Hematopoietic multipotent progenitor cell treated with erythropoietin and hydrocortisone succinate and interleukin-3 and kit ligand, for 15 days (in vitro differentiated cells): Measurements from ENCODE around the gene SMAP2.
A peak's percentile ranks its signal among the peaks of the same experiment; 100 is the strongest.
"Not testable (repeated sequence)": the region's sequence is repeated elsewhere in the genome, so short reads cannot be mapped to it uniquely, and the experiment has no call there.

Experiments
- DNase-seq: peaks from one replicate; pipeline ENCODE4 v3.0.0-alpha.2; 2015; ENCODE audit warnings: low spot score

The SMAP2 gene

DNA sequence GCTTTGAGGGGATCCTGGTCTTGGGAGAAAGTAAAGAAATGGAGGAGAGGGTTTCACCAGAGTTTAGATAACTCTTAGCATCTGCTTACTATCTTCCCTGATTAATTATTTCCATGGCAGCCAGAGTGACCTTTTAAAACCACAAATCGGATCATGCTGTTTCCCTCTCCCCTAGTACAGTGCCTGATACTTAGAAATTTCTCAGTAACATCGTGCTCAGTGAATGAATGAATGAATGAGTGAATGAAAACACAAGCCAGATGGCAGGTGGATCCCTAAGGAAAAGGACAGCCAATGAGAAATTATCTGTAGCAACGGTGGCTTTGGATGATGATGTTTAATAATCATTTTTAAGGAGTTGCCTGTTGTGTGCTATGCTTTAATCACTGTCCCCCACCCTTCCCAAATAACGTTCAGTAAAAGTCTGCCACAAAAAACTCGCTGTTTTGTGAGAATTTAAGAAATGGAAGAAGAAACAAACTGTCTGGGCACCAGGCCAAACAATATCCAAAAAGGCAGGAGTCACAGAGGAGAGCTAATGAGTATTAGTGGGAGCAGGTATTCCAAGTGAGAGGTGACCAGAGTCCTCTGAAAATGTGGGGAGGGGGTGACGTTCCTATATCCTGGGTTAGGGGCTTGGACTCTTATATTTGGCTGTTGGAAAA is 737 bp upstream of the SMAP2 start:
- no peak for DNase-seq

DNA sequence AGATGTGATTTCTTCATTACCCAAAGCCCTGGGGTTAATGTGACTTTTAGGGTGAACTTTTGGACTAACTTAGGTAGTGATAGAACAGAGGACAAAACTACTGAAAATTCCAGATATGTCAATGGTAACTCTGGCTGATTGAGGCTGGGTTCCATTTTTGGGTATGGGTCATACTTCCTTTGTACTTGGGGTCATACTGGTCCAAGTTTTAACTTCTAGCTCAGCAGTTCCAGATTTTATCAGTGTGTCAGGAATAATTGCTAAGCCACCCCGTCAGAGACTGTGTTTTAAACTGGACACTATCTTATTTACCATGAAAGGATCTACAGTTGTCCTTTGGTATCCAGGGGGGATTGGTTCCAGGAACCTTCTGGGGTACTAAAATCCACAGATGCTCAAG is 4.0 kb downstream of the SMAP2 start:
- no peak for DNase-seq

DNA sequence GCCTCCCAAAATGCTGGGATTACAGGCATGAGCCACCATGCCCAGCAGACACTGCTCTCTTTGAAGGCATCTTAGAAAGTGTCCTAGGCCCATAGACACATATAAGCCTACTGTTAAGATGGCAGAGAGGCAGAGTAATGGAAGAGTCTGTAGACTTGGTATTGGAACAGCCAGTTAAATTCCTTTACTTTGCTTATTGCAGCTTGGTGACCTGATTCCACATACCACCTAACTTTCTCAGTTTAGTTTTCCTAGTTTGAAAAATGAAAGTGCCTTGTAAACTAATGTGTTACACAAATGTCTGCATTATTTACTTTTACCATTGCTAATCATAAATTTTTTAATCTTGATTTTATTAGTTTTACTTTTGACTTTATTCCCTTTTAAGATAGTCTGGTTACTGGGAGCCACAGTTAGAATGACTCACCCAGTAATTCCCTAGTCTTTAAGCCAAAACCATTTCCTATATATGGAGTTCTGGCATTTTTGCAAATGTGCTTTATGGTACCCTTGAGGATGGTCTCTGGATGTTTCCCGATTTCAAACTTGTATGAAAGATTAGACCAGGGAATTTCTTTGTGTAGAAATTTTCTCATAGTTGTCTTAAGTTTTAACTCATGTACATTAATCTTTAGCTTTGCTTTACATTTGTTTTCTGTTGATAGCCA is 6.4 kb downstream of the SMAP2 start:
- DNase-seq: no peak

DNA sequence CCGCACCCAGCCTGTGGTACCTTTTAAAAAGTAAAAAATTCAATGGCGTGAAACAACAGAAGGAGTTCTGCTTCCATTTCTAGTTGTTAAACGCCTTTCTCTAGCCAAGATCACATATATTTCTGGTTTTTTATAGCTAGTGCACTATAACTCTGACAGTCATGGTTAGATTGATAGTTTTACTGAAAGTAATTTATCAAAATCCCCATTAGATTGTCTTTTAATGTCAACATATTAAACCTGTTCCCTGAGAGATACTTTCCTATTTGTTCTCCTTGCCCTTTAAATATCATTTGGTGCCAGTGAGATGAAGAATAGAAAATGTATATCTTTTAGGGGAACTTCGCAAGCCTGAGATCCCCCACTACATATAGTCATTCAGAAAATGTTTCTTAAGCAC is 7.3 kb downstream of the SMAP2 start:
- no peak for DNase-seq

DNA sequence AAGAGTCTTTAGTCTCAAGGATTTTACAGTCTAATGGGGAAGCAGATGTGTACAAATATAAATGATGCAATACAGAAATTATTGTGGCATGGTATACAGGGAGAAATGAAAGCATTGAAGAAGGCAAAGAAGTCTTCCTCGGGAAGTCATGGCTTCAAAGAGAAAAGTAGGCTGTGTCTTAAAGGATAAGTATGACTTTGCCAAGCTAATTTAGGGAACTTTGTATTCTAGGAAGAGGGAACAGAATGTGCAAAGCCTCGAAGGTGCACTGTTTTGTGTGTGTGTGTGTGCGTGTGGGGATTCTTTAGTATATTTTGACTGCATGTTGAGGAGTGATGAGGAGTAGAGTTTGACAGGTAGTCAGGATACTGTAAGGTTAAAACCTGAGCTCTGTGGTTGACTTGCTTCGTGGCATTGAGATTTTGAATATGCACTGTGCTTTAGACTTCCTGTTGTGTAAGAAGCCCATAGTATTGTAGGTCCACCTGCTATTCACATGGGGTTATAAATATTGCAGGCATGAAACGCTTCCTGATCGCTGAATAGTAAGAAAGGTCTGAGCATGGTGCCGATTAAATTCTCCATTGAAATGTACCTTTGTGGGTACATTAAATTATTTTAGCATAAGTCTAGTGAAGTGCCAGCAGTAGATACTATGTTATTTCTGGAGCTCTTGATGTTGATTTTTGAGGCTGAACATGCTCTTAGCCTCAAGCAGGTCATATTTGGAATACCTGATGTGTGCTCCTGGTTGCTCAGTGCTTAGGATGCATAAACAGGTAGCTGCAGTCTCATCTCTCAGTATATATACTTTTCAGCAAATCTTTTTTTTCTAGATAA is 8.0 kb downstream of the SMAP2 start:
- DNase-seq: peak; percentile 50

DNA sequence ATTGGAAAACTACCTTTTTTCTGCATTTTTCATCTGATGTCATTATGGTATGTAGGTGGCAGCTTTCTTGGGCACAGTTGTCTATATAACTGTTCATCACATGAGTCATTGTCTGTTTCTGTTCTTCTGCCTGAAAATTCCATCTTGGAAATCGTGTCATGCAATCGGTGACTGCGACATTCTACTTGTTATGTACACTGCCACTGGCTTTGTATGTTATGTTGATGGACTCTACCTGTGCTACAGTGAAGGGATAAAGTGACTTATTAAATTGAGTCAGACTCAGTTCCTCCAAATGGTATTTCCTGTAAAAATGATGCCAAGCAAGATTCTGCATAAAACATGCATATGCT is 8.6 kb downstream of the SMAP2 start:
- DNase-seq: no peak

DNA sequence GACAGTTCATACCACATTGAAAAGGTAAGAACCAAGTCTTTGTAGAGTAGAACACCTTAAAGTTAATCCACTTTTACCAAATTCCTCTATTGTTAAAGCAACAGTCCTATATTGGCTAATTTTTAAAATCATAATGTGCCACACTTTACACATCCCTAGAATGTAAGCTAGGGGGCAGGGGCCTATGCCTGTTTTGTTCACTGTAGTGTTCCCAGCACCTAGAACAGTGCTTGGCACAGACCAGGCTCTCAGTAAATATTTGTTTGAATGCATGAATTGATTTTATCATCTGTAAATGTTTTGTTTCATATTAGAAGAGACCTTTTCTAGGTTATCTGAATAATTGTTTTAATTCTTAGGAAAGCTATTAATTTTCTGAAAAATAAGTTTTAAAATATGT is 9.1 kb downstream of the SMAP2 start:
- DNase-seq: peak; percentile 55

DNA sequence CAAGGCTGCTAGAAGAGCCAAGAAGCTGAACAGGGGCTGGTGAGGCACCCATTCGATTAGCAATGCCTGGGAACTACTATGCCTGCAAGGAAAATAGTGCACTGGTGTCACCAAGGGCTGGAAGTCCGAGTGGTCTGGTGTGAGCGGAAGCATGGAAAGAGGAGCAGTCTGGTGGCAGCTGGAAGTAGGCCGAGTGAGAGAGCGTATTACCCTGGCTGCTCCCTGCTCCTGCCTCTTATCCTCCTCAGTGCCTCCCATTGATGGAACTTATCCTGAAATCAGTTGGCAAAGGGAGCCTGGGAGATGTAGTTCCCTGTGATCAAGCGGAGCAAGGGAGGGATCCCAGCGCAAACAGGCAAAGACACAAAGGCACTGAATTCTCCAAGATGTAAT is 9.6 kb downstream of the SMAP2 start:
- DNase-seq: no peak

DNA sequence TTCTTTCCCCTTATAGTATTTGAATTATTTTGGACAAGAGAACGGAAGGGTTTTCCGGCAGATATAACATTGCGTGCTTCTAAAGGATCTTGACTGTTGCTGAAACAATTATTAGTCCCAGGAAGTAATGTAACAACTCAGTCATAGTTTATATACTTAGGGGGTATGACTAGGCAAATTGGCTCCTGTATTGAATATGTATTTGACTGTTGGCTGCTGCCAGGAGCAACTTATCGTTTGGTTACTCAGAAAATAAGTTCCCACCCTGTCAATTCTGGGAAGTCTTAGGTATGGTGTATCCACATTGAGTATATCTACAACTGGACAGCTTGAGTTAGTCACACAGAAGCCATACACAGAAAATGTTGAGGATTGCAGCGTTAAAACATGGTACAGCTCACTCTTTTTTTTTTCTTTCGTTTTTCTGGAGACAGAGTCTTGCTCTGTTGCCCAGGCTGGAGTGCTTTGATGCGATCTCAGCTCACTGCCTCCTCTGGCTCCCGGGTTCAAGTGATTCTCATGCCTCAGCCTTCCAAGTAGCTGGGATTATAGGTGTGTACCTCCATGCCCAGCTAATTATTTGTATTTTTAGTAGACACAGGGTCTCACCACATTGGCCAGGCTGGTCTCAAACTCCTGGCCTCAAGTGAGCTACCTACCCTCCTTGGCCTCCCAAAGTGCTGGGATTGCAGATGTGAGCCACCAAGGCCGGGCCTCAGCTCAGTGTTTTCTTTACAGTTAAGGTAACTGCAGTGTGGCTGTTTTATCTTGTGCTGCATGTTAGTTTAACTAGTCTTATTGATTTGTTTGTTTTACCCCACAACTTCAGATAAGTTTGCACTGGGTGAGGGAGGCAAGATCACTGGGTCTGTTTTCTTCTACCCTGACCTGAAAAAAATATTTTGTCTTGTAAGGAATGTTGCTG is 10.2 kb downstream of the SMAP2 start:
- DNase-seq: peak; percentile 98

DNA sequence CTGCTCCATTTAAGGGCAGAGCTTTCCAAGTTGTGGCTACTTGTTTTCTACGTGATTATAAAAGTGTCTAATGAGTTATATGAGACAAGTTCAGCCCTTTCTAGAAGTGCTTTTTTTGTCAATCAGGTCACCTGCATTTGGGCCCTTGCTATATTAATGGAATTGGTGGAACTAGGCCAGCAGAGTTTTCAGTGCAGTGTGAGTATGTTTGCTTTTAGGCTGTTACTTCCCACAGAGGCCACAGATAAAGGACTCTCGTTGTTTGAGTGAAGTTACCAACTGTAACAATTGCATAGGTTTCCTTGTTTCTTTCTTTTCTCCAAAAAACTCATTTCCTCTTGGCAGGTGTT is 10.9 kb downstream of the SMAP2 start:
- peak; percentile 71 for DNase-seq

DNA sequence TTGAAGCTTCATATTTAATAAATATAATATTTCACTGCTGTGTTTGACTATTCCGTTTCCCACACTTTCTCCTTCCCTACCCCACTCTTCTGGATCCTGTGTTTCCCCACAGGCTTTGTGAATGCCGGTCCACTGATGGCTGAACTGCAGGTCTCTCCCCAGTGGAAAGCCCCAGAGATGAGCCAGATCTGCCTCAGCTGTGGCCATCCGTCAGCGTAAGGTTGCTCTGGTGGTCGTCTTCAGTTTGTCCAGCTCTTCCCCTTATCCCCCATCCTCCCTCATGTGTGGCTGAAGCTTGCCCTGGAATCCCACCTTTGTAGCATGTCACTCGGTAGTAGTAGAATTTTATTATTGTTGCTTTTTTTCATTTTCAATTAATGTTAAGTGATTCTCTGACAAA is 11.4 kb downstream of the SMAP2 start:
- DNase-seq: peak; percentile 53

DNA sequence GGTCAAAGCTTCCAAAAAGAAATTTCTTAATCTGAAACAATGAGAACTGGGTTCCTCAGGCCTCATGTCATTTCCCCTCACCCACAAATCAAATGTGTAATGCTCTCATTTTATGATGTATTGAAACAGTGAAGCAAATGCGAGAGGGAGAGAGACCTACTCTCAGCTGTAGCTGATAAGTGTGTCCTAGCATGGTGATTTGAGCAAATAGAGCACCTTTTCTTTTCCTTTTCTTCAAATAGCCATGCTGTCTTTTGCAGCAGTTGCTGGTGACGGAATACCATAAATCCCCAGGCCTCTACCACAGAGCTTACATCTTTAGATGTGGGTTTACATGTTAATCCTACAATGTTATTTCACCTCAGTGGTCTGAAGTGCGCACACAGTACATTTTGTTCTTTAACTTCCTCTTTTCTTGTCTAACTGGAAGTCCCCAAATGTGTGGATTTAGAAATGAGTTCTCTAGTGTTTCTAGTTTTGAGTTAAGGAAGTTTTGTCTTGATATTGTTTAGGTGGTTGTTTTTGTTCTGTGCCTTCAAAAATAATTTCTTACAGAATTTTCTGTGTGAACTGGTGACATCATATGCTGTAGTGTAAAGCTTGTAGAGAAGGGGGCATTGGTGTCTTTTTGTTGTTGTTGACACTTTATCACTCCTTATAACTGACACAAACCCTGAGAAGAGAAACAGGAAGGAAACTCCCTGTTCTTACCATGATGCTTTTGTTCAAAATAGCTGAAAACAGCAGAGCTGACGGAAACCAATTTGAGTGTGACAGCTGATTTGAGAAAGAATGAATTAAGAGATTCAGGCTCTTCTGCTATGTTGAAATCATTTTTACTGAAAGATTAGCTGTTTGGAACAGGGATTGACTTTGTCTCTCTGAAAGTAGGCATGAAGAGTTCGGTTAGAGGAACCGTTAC is 12.2 kb downstream of the SMAP2 start:
- peak; percentile 65 for DNase-seq

DNA sequence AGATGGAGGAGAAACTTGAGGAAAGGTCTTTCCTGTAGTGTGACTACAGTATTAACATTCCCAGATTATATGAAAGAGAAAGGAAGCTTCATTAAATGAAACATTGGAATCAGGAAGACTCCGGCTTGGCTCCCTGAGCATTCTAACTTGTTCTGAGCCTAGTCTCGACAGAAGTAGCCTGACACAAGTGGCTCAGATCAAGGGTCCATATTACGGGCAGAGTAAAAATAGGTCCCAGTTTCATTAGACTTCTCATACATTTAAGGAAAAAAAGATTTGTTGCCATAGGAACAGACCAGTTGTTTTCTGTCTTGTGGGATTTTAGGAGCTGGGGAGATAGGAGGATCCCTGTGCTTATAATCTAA is 12.8 kb downstream of the SMAP2 start:
- DNase-seq: no peak

DNA sequence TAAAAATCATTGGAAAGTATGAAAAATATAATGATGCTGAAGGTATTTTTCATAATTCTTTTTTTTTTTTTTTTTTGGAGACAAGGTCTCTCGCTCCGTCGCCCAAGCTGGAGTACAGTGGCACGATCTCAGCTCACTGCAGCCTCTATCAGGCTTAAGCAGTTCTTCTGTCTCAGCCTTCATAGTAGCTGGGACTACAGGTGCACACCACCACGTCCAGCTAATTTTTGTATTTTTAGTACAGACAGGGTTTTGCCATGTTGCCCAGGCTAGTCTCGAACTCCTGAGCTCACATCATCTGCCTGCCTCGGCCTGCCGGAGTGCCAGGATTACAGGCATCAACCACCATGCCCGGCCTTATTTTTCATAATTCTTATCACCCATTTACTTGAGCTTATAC is 13.3 kb downstream of the SMAP2 start:
- no peak for DNase-seq

DNA sequence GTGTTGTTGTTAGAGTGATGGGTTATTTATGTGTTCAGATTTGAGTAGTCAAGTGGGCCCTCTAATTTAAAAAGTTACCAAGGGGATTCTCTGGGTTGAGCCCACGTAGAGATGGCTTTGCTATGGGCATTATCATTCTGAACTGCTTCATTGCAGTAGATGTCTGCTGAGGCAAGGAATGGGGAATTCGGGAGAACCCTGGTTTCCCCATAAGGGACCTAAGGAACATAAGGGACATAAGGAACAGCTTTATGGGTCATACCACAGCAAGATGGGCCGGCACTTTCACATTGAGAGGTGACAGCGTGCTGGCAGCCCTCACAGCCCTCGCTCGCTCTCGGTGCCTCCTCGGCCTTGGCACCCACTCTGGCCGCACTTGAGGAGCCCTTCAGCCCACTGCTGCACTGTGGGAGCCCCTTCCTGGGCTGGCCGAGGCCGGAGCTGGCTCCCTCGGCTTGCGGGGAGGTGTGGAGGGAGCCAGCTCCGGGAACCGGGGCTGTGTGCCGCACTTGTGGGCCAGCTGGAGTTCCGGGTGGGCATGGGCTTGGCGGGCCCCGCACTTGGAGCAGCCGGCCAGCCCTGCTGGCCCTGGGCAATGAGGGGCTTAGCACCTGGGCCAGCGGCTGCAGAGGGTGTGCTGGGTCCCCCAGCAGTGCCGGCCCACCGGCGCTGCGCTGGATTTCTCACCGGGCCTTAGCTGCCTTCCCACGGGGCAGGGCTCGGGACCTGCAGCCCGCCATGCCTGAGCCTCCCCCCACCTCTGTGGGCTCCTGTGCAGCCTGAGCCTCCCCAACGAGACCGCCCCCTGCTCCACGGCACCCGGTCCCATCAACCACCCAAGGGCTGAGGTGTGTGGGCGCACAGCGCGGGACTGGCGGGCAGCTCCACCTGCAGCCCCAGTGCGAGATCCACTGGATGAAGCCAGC is 14.1 kb downstream of the SMAP2 start:
- not testable (repeated sequence) for DNase-seq

DNA sequence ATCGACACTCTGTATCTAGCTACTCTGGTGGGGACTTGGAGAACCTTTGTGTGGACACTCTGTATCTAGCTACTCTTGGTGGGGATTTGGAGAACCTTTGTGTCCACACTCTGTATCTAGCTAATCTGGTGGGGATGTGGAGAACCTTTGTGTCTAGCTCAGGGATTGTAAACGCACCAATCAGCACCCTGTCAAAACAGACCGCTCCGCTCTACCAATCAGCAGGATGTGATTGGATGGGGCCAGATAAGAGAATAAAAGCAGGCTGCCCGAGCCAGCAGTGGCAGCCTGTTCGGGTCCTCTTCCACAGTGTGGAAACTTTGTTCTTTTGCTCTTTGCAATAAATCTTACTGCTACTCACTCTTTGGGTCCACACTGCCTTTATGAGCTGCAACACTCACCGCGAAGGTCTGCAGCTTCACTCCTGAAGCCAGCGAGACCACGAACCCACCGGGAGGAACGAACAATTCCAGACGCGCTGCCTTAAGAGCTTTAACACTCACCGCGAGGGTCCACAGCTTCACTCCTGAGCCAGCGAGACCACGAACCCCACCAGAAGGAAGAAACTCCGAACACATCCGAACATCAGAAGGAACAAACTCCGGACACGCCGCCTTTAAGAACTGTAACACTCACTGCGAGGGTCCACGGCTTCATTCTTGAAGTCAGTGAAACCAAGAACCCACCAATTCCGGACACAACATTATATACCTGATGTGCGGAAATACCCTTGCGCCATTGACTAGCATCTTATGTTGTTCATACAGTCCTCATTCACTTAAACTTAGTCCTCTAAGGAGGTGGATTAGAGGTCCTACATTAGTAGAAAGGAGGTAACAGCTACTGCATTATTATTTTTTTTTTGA is 15.2 kb downstream of the SMAP2 start:
- DNase-seq: not testable (repeated sequence)

DNA sequence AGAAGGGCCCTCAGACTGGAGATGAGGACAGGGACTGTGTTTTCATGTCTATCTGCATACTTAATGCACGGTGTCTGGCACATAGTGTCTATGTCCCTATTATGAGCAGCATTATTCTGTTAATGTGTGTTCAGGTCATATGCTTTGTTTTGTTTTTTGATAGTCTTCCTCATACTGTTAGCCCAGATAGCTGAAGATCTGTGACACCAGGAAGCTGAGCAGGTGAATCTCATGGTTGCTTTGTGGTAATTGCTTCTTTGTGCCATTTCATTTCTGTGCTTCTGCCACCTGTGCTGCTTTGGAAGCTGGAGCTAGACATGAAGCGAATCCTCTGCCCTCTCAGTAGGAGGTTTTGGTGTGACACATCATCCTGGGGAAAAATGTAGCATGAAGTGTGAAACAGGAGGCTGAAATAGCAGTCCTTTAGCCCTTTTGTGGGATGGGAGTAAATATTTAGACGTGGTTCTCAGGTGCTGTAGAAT is 15.8 kb downstream of the SMAP2 start:
- no peak for DNase-seq

DNA sequence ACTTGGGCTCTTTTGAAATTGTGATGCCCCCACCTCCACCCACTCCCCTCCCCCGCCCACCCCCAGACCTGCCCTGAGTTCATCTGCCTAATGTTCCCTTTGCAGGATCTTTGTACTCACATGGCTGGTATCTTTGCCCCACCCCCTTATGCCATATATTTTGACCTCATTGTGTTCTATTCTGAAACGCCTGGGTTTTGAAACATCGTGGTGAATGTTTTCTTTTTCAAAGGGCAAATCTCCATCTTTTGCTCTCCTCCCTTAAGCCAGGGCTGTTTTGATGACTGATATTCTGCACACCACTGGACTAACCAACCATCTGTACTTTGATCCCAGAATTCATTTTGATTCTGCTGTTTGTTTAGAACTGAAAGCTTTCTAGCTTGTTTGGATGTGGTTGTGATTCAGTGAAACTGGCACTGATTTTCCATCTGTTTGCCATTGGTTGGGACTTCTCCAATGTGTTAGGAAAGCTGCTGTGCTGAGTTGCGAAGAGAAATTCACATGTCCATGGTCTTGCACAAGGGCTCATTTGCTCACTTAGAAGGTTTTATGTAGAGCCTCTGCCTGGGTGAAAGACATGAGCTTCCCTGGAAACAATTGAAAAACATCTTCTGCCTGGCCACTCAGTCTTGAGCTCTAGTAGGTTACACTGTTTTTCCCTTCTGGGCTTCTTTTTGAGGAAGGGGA is 16.5 kb downstream of the SMAP2 start:
- no peak for DNase-seq
